ENCODE measurements around the gene CENPN.

CENPN gene

GRCh38 chr16:81081014-81081413 is 74.0 kb downstream of the CENPN start:
- no peaks in the 10 kb centered on the region for H3K27me3 ChIP-seq (replicated peaks; ENCODE audit: control insufficient read depth, insufficient read depth, low read length)
- no peak overlapping the region for H3K4me3 ChIP-seq (ENCODE audit: low read length)
- no peaks in the 10 kb centered on the region for H3K9me3 ChIP-seq (ENCODE audit: control insufficient read depth, low read length)
- H3K9ac ChIP-seq (ENCODE audit: low read length), result no peak overlapping the region
- H3K4me1 ChIP-seq (ENCODE audit: control insufficient read depth, insufficient read depth, low read length), result peaks cover 7% of the 10 kb centered on the region
- no peak for DNase-seq (ENCODE audit: low read depth)
- H3K36me3 ChIP-seq (ENCODE audit: control insufficient read depth, insufficient read depth, low read length, severe bottlenecking), result peaks cover 27% of the 10 kb centered on the region

Data from adipocyte (in vitro differentiated cells).